Muscle layer of colon (tissue), 2 donors: ENCODE measurements around the gene ACAP1.

Source experiments
- H3K27ac ChIP-seq: one replicate; pipeline ENCODE4 v1.7.0; 2013; ENCODE audit warnings: low read depth, mild to moderate bottlenecking, low read length, moderate library complexity
- H3K27me3 ChIP-seq, 2 donors: one replicate each; pipeline ENCODE4 v1.7.0; 2013; ENCODE audit warnings: low read length in 2 of 2, mild to moderate bottlenecking in 2 of 2; ENCODE audit not compliant: insufficient read depth in 2 of 2, control insufficient read depth in 1 of 2
- H3K36me3 ChIP-seq: one replicate; pipeline ENCODE4 v1.7.0; 2013; ENCODE audit warnings: mild to moderate bottlenecking, low read length; ENCODE audit not compliant: insufficient read depth
- H3K4me1 ChIP-seq: one replicate; pipeline ENCODE4 v1.7.0; 2013; ENCODE audit warnings: mild to moderate bottlenecking, low read length; ENCODE audit not compliant: insufficient read depth
- H3K4me3 ChIP-seq, 2 donors: one replicate each; pipeline ENCODE4 v1.7.0; 2013; ENCODE audit warnings: low read length in 2 of 2, low read depth in 1 of 2, mild to moderate bottlenecking in 1 of 2, moderate library complexity in 1 of 2
- H3K9ac ChIP-seq: one replicate; pipeline ENCODE4 v1.7.0; 2013; ENCODE audit warnings: low read length
- H3K9me3 ChIP-seq: one replicate; pipeline ENCODE4 v1.7.0; 2013; ENCODE audit warnings: mild to moderate bottlenecking, low read length
- donor health status: abdominal sarcoma.
- donor health status: Adenocarcinoma of cecum.

ACAP1 gene

GRCh38 chr17:7324438-7324779 lies 11.9 kb upstream of the ACAP1 start:
- H3K9me3 ChIP-seq = no peaks in the 10 kb centered on the region
- H3K36me3 ChIP-seq = peaks cover 60% of the 10 kb centered on the region
- H3K9ac ChIP-seq = no peak overlapping the region
- H3K27ac ChIP-seq = no peak overlapping the region
- peaks cover 12% of the 10 kb centered on the region for H3K4me1 ChIP-seq
- no peaks in the 10 kb centered on the region for H3K27me3 ChIP-seq
- no peak overlapping the region for H3K4me3 ChIP-seq

DNA sequence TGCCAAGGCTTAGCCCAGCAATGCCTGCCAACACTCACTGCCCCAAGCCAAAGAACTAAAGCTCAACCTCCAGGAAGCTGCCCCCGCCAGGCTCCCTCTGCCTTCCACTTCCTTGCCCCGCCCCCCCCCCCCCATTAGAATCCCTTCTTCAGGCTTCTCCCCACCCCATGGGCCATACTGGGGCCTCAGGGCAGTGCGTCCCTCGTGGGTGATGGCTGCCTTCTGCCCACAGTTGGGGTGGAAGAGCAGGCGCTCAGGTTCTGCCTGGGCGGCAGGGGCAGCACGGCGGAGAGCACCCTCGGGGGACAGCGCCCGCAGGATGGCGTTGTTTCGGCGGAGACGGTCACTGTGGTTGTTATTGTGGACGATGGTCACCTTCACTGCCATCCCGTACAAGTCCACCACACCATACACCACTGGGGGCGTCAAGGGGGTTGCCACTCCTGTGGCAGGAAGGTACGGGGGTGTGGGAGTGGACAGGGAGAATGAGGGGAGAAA lies 11.2 kb upstream of the ACAP1 start:
- peaks cover 12% of the 10 kb centered on the region for H3K4me1 ChIP-seq
- no peak overlapping the region for H3K9ac ChIP-seq
- no peaks in the 10 kb centered on the region for H3K27me3 ChIP-seq
- H3K9me3 ChIP-seq = no peaks in the 10 kb centered on the region
- peaks cover 60% of the 10 kb centered on the region for H3K36me3 ChIP-seq
- H3K27ac ChIP-seq = no peak overlapping the region
- no peak overlapping the region for H3K4me3 ChIP-seq

DNA sequence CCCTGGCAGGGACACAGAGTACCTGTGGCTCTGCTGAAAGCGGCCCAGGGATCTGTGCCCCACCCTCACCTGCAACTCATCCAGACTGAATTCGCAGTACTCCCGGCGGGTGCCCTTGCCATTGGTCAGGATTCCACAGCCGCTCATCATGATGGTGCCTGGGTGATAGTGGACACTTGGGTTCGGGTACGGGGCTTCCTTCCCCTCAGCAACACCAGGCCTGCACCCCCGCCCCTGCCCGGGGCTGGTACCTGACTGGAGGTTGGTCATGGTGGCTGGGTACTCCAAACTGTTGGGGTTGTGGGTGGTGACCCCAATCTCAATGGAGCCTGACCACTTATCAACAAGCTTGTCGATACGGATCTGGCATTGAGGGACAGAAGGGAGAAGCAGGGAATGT lies 10.1 kb upstream of the ACAP1 start:
- no peak overlapping the region for H3K4me3 ChIP-seq
- no peaks in the 10 kb centered on the region for H3K27me3 ChIP-seq
- peaks cover 51% of the 10 kb centered on the region for H3K36me3 ChIP-seq
- H3K9ac ChIP-seq = no peak overlapping the region
- H3K27ac ChIP-seq = no peak overlapping the region
- H3K9me3 ChIP-seq = no peaks in the 10 kb centered on the region
- H3K4me1 ChIP-seq = peaks cover 21% of the 10 kb centered on the region

DNA sequence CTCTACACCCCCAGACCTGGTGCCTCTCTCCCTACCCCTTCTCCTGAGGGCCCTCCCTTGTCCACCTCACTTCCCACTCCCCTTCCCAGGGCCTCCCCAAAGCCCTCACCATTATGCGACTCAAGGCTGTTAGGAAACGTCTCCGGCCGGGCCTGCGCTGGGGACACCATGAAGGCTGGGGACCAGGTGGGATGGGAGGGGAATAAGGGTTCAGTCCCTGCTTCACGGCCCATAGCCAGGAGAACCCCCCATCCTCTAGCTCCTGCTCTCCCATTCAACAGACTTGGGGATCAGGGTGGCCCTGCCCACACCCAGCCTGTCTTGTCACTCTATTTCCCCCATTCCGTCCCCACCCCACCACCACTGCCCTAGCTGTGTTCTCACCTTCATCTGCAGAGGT lies 9.3 kb upstream of the ACAP1 start:
- no peak overlapping the region for H3K4me3 ChIP-seq
- H3K4me1 ChIP-seq = peaks cover 21% of the 10 kb centered on the region
- H3K27ac ChIP-seq = no peak overlapping the region
- peaks cover 42% of the 10 kb centered on the region for H3K36me3 ChIP-seq
- H3K9me3 ChIP-seq = no peaks in the 10 kb centered on the region
- H3K9ac ChIP-seq = no peak overlapping the region
- no peaks in the 10 kb centered on the region for H3K27me3 ChIP-seq

DNA sequence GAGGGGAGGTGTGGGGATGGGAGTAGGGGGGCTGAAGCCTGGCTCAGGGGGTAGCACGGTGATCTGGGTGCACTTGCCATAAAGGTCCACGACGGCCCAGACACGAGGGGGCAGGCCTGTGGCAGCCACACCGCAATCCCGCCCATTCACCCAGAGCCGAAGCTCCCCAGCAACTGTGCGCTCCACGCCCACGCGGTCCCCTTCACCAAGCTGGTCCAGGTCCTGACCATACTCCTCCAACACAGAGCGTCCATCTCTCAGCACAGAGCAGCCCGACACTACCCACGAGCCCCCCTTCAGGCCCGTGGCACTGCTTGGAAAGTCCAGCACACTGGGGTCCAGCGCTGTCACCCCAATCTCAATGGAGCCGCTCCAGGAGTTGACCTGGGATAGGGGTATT lies 8.8 kb upstream of the ACAP1 start:
- Histone ChIP-seq H3K27ac (no peak overlapping the region), H3K4me1 (peaks cover 21% of the 10 kb centered on the region), H3K4me3 (no peak overlapping the region), H3K36me3 (peaks cover 38% of the 10 kb centered on the region), H3K9me3 (no peaks in the 10 kb centered on the region), H3K27me3 (no peaks in the 10 kb centered on the region), H3K9ac (no peak overlapping the region)

DNA sequence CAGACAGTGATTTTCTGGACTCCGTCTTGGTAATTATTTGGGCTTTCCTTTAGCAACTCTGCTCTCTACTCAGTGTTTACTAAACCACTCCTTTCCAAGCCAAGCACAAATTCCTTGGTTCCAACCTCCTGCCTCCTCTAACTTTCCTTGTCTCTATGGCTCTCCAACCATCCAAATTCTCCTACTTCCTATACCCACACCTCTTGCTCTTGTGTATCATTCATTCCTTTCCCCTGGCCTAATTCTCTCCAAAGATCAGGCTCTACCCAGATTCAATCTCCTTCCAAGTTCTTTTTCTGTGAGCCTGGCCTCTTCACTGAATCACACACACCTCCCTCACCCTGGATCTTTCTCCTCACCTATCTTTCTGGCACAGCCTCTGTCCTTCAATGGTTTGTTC lies 8.3 kb upstream of the ACAP1 start:
- H3K9ac ChIP-seq = peak overlapping the region; percentile 90
- no peaks in the 10 kb centered on the region for H3K9me3 ChIP-seq
- H3K27me3 ChIP-seq = no peaks in the 10 kb centered on the region
- peaks cover 21% of the 10 kb centered on the region for H3K4me1 ChIP-seq
- H3K4me3 ChIP-seq = peak overlapping the region in 1 of 2 donors; percentile 98
- H3K27ac ChIP-seq = peak overlapping the region; percentile 98
- peaks cover 33% of the 10 kb centered on the region for H3K36me3 ChIP-seq

DNA sequence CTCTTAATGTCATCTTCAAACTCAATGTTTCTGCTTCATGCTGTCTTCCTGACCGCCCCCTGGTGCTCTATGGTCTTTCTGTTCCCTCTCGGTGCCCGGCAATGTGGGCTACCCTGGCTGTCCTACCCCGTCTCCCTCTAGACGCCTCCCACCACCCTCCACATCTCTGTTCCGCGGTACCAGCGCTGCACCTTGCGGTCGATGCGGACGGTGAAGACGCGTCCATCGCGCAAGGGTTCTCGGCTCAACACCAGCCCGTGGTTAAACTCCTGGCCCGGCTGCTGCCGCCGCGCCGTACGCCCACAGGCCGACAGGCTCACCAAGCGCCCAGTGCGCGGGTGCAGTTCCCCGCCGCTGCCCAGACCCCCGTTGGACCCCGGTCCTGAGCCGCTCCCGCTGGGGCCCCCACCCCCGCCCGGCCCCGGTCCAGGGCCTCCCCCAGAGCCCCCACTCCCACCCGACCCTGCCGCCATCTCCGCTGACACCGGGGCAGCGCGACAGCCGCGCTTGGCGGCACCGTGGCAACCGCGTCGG lies 7.4 kb upstream of the ACAP1 start, which contains the start of gene NEURL4:
TSS of gene NEURL4 (minus strand) at position 496 of the 534 bp plus-strand sequence. CDS start at position 473, 23 bp downstream.
- Histone ChIP-seq H3K4me1 (peaks cover 21% of the 10 kb centered on the region), H3K36me3 (peaks cover 24% of the 10 kb centered on the region), H3K27me3 (no peaks in the 10 kb centered on the region), H3K9me3 (no peaks in the 10 kb centered on the region), H3K27ac (peak within 1 kb of the TSS; percentile 98), H3K4me3 (peak within 1 kb of the TSS; percentile 68 to 98), H3K9ac (peak within 1 kb of the TSS; percentile 91)

GRCh38 chr17:7329374-7329996 lies 6.8 kb upstream of the ACAP1 start:
- Histone ChIP-seq H3K9ac (peak overlapping the region; percentile 91), H3K9me3 (no peaks in the 10 kb centered on the region), H3K27me3 (no peaks in the 10 kb centered on the region), H3K36me3 (peaks cover 18% of the 10 kb centered on the region), H3K4me1 (peaks cover 21% of the 10 kb centered on the region), H3K4me3 (peak overlapping the region; percentile 68 to 98), H3K27ac (peak overlapping the region; percentile 98)

DNA sequence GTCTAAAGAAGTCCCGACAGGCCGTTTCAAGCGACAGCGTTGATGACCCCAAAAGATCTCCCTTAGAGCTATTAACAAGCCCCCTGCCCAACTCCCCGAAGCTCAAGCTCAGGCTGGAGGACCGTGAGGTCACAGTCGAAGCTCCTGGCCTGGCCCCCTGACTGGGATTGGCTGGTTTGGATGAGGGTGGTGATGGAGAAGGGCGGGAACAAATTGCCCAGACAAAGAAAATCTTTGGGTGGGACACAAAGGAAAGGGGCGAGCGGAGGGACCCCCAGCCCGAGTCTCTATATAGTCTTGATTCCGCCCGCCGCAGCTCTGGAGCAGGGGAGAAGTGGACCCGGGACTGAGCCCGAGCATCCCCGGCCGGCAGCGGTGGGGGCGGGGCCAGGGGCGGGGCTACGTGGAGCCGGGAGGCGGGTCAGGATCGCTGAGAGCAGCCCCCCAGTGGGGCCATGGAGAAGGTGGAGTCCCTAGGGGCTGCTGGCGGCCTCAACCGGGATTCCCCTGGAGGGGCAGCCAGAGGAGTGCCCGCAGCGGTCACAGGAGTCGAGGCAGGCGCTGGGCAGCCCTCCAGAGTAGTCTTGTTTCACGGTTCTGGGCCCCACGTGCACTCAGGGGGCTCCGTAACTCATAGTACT lies 6.2 kb upstream of the ACAP1 start:
- Histone ChIP-seq H3K4me3 (peak overlapping the region; percentile 68 to 98), H3K9ac (peak overlapping the region; percentile 91), H3K9me3 (no peaks in the 10 kb centered on the region), H3K27me3 (peaks cover 0 to 1% of the 10 kb centered on the region in 2 donors), H3K4me1 (peaks cover 21% of the 10 kb centered on the region), H3K27ac (peak overlapping the region; percentile 98), H3K36me3 (peaks cover 15% of the 10 kb centered on the region)

DNA sequence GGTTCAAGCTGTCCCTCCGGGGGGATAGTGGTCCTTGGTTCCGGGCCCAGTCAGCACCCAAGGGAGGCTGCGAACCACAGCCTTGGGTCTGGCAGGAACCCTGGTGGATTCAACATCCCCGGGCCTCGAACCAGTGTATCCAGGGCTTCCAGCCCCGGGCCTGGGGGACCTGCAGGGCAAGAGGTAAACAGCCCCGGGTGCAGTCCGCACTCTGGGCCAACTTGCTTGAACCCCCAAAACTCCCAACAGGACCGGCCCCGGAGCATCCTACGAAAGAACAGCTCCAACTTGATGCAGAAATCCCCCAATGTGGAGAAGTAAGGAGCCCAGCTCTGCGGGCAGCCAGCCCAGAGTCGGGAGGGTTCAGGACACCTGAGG lies 5.7 kb upstream of the ACAP1 start:
- H3K36me3 ChIP-seq = peaks cover 14% of the 10 kb centered on the region
- H3K9me3 ChIP-seq = no peaks in the 10 kb centered on the region
- H3K27ac ChIP-seq = peak overlapping the region; percentile 98
- H3K4me3 ChIP-seq = peak overlapping the region; percentile 68 to 98
- H3K9ac ChIP-seq = peak overlapping the region; percentile 47
- peaks cover 21% of the 10 kb centered on the region for H3K4me1 ChIP-seq
- peaks cover 0 to 6% of the 10 kb centered on the region in 2 donors for H3K27me3 ChIP-seq

DNA sequence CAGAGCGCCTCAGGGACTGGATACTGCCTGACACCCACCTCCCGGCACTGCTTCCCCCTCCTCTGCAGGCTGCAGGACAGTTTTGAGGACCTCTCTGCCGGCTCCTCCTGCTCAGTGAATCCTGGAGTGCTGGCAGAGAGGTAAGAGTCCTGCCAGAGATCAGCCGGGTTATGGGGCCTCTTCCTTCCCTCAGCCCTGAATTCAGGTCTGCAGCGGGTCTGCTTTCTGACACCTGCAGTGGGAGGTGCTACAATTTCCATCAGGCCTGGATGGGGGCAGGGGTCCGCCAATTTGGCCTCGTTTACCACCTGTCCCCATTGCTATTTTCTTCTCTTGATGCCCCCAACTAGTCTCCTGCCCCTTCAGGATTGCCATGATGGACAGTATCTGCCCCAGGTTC lies 4.2 kb upstream of the ACAP1 start:
- H3K9me3 ChIP-seq = no peaks in the 10 kb centered on the region
- no peak overlapping the region for H3K27ac ChIP-seq
- H3K4me3 ChIP-seq = no peak overlapping the region
- no peak overlapping the region for H3K9ac ChIP-seq
- H3K4me1 ChIP-seq = peaks cover 21% of the 10 kb centered on the region
- H3K36me3 ChIP-seq = peaks cover 1% of the 10 kb centered on the region
- peaks cover 0 to 21% of the 10 kb centered on the region in 2 donors for H3K27me3 ChIP-seq
